Left lung (tissue), 10 donors: ENCODE measurements around the gene EEPD1. TPM values are rescaled to one million over a fixed set of nuclear protein-coding genes. Genes with fewer than 3 reads are reported as not detected.

Experiments
- ATAC-seq: fragments of 200-7000 bp; cut with Tn5 transposase; one replicate; pipeline ENCODE4 v1.9.1; 2020; ENCODE audit warnings: moderate library complexity
- DNase-seq, 4 donors: peaks; one replicate each; pipeline ENCODE4 v3.0.0-alpha.2; 2013 to 2020
- H3K27ac ChIP-seq, 2 donors: fragments of 200-600 bp; sonication (generic) in 1 of 2; one replicate each; pipeline versions ENCODE4 v1.5.0 to v1.8.0; 2020 to 2021
- H3K27me3 ChIP-seq, 2 donors: fragments of 200-600 bp; sonication (generic) in 1 of 2; one replicate each; pipeline versions ENCODE4 v1.5.0 to v1.8.0; 2020 to 2021
- H3K36me3 ChIP-seq, 2 donors: fragments of 200-600 bp; sonication (generic) in 1 of 2; one replicate each; pipeline versions ENCODE4 v1.5.0 to v1.8.0; 2020 to 2021
- H3K4me1 ChIP-seq, 2 donors: fragments of 200-600 bp; one replicate each; pipeline ENCODE4 v1.8.0; 2021
- H3K4me3 ChIP-seq, 2 donors: fragments of 200-600 bp; sonication (generic) in 1 of 2; one replicate each; pipeline versions ENCODE4 v1.5.0 to v1.8.0; 2020 to 2021; ENCODE audit warnings: mild to moderate bottlenecking in 1 of 2
- H3K9me3 ChIP-seq, 2 donors: fragments of 200-600 bp; sonication (generic) in 1 of 2; one replicate each; pipeline versions ENCODE4 v1.5.0 to v1.8.0; 2020 to 2021
- intact Hi-C, 2 donors: fragments of 100-400 bp; cut with DNase I; formaldehyde crosslinking; loops; one replicate each; pipeline versions ENCODE4 v1.11.2 to v1.14.2; 2022
- polyA plus RNA-seq, 6 donors: library from polyadenylated mRNA; unstranded; fragments of 120-200 nt; gene quantifications; one replicate each; pipeline ENCODE4 v1.2.1, GENCODE V29; 2013; ENCODE audit not compliant: insufficient read length in 6 of 6
- total RNA-seq, 2 donors: library from RNA; stranded (reverse); fragmentation: NEBNext Ultra II Directional; extraction: Animal tissue kit (Norgen Biotek cat#: 25700); gene quantifications; one replicate each; pipeline ENCODE4 v1.2.1, GENCODE V29; 2021
- TF ChIP-seq, protein P1 (sequence below), 2 donors: fragments of 200-600 bp; sonication (generic) in 1 of 2; IDR thresholded peaks; one replicate each; pipeline versions ENCODE4 v1.5.0 to v1.8.0; 2021; ENCODE audit warnings: antibody characterized with exemption in 2 of 2
- donor health status: DM: no; HTN: yes; CAD: no.
- donor health status: DM: no; HTN: no; CAD: no.

EEPD1 gene
- total and polyA plus RNA-seq, 8 donors = 7.8 to 22.8 (median 19.0) TPM

DNA sequence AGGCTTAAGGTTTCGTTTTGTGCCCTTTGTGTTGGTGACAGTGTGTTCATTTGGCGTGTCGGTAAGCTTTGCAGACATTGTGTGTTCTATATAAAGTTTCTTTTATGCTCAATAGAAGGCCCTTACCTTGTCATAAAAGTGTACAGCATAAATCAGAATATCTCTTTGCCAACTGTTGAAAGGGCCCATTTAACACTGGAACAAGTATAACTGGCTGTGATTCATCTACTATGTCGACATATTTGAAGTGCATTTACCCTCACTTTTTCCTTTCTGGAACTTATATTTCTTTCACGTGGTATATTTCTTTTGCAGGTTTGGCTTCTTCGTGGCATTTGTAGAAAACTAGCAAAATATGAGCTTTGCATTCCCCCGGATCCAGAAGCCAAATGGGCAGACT lies 32.7 kb downstream of the EEPD1 start:
- intact Hi-C loops = no loop called here
- no peak for ATAC-seq
- H3K27ac ChIP-seq = peak overlapping the region in 1 of 2 donors; percentile 11

DNA sequence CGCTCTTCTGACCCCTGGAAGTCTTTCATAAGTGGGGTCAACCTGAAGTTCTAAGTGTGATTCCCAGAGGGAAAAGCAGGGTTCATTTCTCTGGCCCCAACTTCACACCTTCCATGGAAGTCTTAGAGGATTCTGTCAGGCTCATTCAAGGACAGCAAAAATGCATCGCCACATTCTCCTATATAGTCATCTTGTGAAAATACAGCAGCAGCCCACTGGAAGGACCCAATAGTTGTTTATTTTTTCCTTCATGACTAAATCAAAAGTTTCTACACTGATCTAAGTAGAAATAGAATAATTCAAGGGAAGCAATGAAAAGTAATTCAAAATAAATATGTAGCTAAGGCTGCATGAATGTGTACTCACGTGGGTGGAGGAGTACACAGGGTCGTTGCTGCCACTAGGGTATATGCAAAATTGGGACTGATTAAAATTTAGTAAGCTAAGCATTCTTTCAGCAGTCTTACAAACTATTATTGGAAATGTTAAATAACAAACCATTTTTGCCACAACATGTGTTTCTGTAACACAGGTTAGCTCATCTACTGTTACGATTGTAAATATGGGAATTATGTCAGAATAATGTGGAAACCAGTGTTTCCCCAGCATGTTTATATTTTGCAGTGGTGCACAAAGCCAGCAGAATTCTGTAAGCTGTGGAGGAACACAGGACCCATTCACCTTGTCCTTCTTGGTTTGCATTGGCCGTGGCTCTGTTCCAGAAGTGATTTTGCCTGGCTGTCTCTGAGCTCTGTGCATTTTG lies 33.5 kb downstream of the EEPD1 start:
- H3K4me1 ChIP-seq = peaks cover 0 to 42% of the 10 kb centered on the region in 2 donors
- no peaks in the 10 kb centered on the region for H3K36me3 ChIP-seq
- H3K27me3 ChIP-seq = no peaks in the 10 kb centered on the region
- H3K27ac ChIP-seq = peak overlapping the region in 1 of 2 donors; percentile 11
- ATAC-seq (no peak), DNase-seq (no peak)
- no peaks in the 10 kb centered on the region for H3K9me3 ChIP-seq
- intact Hi-C loops = no loop called here
- no peak overlapping the region for H3K4me3 ChIP-seq
- TF ChIP-seq, protein P1, sequence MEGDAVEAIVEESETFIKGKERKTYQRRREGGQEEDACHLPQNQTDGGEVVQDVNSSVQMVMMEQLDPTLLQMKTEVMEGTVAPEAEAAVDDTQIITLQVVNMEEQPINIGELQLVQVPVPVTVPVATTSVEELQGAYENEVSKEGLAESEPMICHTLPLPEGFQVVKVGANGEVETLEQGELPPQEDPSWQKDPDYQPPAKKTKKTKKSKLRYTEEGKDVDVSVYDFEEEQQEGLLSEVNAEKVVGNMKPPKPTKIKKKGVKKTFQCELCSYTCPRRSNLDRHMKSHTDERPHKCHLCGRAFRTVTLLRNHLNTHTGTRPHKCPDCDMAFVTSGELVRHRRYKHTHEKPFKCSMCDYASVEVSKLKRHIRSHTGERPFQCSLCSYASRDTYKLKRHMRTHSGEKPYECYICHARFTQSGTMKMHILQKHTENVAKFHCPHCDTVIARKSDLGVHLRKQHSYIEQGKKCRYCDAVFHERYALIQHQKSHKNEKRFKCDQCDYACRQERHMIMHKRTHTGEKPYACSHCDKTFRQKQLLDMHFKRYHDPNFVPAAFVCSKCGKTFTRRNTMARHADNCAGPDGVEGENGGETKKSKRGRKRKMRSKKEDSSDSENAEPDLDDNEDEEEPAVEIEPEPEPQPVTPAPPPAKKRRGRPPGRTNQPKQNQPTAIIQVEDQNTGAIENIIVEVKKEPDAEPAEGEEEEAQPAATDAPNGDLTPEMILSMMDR (IDR thresholded peaks at IDR 0.05) = no peak

More for the DNA sequence above, 32.7 kb downstream of the EEPD1 start:
- H3K27me3 ChIP-seq = no peaks in the 10 kb centered on the region
- no peak overlapping the region for H3K4me3 ChIP-seq
- no peak for DNase-seq
- peaks cover 0 to 34% of the 10 kb centered on the region in 2 donors for H3K4me1 ChIP-seq
- H3K9me3 ChIP-seq = no peaks in the 10 kb centered on the region
- TF ChIP-seq, protein P1 (IDR thresholded peaks at IDR 0.05) = no peak
- H3K36me3 ChIP-seq = no peaks in the 10 kb centered on the region

DNA sequence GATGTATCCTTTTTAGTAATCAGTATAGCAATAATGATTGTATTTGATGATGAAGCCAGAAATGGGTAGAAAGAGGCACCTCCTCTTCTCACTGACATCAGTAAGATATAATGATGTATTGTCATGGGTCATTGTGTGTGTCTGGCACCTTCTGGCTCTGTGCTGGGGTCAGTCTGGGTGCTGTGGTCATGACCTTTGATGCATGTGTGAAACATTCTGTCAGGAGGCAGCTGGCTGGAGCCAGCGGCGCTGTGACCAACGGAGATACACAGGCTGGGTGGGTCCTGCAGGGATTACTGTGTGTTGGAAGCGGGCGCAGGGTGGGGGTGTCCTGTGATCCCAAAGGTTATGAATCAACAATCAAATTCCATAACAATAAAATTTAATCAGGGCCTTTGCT lies 35.2 kb downstream of the EEPD1 start:
- ATAC-seq (no peak), DNase-seq (no peak)
- H3K27ac ChIP-seq = no peak overlapping the region
- no peak overlapping the region for H3K4me3 ChIP-seq
- H3K9me3 ChIP-seq = no peaks in the 10 kb centered on the region
- TF ChIP-seq, protein P1 (IDR thresholded peaks at IDR 0.05) = no peak
- H3K36me3 ChIP-seq = no peaks in the 10 kb centered on the region
- intact Hi-C loops = no loop called here
- no peaks in the 10 kb centered on the region for H3K27me3 ChIP-seq
- peaks cover 0 to 48% of the 10 kb centered on the region in 2 donors for H3K4me1 ChIP-seq

DNA sequence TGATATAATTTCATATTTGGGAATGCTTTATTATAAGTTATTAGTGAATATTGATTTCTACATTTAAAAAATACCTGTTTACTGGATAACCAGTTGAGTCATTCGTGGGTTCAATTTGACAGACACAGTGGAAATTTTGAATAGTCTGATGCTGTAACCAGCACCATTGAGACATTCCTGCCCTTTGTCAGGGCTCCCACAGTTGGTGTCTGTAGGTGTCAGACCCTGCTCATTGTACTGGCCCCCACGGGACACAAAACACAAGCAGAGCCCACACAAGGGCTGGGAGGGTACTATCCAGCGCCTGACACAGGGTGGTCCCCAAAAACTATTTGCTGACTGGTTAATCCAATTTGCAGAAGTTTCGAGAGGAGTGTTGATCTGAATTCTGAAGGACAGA lies 35.9 kb downstream of the EEPD1 start:
- Histone ChIP-seq H3K27ac (no peak overlapping the region), H3K9me3 (no peaks in the 10 kb centered on the region), H3K36me3 (no peaks in the 10 kb centered on the region), H3K4me3 (no peak overlapping the region), H3K4me1 (peaks cover 0 to 54% of the 10 kb centered on the region in 2 donors), H3K27me3 (no peaks in the 10 kb centered on the region)
- DNase-seq (no peak), ATAC-seq (no peak)
- TF ChIP-seq, protein P1 (IDR thresholded peaks at IDR 0.05) = no peak
- intact Hi-C loops = no loop called here

DNA sequence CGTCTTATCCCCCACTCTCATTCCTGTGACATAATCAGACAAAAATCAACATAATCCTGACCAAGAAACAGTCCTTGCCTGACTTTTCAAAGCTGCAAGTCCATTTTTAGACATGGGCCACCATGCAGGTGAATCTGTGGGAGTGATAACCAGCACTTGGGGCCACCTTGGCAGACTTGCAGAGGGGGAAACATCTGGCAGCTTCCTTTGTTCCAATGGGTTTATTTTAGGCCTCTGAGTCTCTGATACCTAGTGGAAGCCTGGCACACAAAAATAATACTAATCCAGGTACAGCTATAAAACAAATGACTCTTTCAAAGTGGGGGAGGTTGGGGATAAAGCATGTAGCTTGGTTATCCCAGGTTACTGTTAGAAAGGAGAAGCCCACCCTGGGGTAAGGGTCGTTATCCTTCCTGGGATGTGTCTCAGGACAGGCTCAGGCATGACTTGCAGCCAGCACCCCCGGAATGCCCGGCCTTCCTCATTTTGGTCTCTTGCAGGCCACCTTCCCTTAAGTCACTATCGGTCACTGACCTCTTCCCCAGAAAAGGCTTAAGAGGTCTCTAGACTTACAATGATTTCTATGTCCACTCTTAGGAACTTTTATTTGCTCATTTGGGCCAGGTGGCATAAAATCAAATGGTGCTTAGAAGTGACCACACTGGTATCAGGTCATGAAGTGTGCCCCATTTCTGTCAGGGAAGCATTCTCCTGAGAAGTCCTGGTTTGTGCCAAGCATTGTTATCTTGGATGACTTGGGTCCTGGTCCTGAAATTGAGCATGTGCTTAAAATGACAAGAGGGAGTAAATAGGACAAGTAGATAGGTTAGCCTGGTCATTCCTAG lies 37.6 kb downstream of the EEPD1 start:
- Histone ChIP-seq H3K4me1 (peaks cover 0 to 58% of the 10 kb centered on the region in 2 donors), H3K27me3 (no peaks in the 10 kb centered on the region), H3K27ac (peak overlapping the region in 1 of 2 donors; percentile 82), H3K4me3 (no peak overlapping the region), H3K9me3 (no peaks in the 10 kb centered on the region), H3K36me3 (no peaks in the 10 kb centered on the region)
- ATAC-seq (peak; percentile 59), DNase-seq (peak in 2 of 4 donors; percentile 76 to 89)
- TF ChIP-seq, protein P1 (IDR thresholded peaks at IDR 0.05) = no peak
- intact Hi-C loops = no loop called here
